Kidney glomerular epithelial cell (primary cell): ENCODE data around the gene ZC3H7A.
"Not testable (repeated sequence)": the region's sequence is repeated elsewhere in the genome, so short reads cannot be mapped to it uniquely, and the experiment has no call there.

ENCODE experiments used
- DNase-seq: peaks from one replicate; lab custom pipeline; 2025; lab: John Stamatoyannopoulos, UW

ZC3H7A gene

DNA sequence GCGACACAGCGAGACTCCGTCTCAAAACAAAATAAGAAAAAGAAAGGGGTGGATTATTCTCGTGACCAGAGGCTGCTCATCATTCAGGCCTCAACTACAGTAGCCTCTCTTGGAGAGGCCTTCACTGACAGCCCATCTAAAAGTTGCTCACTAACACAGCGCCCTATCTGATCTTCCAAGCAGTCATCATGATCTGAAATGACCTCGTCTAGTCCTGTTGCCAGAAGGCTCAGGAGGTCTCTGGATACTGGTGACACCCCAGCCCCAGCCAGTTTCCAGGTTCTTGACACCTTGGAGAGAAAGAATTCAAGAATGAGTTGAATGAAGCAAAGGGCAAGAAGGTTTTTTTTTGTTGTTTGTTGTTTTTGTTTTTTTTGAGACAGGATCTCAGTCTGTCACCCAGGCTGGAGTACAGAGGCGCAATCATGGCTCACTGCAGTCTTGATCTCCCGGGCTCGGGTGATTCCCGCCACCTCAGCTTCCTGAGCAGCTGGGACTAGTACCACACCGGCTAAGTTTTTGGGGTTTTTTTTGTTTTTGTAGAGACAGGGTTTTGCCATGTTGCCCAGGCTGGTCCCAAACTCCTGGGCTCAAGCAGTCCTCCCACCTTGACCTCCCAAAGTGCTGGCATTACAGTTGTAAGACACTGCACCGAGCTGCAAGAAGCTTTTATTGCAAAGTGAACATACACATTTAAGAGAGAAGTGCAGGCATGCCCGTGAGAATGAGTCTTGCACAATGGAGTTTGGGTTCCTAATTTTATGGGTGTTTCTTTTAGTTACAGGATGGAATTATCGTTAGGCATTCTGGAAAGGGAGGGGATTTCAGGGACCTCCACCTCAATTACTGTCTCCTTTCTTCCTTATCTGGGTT lies 2.7 kb upstream of the ZC3H7A start:
- DNase-seq, result no peak

DNA sequence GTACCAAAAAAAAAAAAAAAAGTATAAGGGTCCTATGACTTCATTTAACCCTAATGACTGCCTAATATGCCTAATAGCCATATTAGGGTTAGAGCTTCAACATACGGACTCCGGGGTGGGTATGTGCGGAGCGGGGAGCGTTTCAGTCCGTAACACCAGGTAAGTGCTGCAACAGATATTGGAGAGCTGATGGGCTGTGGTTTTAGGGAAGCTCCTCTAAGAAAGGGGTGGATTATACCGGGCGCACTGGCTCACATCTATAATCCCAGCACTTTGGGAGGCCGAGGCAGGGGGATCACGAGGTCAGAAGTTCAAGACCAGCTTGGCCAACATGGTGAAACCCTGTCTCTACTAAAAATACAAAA lies 1.9 kb upstream of the ZC3H7A start:
- no peak for DNase-seq

DNA sequence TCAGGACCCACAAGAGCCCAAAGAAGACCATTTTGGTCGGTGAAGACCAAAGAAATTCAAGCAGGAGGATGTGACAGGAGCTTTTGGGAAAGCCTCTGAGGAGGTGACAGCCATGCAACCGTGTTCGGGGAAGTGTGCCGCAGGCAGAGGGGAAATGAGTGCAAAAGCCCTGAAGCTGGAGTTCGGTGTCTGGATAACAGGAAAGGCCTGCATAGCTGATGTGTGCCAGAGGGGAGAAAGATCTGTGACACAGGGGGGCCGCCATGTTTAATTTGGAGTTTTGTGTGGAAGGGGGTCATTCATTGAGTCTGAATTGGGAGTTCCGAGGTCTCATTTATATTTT lies 870 bp upstream of the ZC3H7A start:
- no peak for DNase-seq

DNA sequence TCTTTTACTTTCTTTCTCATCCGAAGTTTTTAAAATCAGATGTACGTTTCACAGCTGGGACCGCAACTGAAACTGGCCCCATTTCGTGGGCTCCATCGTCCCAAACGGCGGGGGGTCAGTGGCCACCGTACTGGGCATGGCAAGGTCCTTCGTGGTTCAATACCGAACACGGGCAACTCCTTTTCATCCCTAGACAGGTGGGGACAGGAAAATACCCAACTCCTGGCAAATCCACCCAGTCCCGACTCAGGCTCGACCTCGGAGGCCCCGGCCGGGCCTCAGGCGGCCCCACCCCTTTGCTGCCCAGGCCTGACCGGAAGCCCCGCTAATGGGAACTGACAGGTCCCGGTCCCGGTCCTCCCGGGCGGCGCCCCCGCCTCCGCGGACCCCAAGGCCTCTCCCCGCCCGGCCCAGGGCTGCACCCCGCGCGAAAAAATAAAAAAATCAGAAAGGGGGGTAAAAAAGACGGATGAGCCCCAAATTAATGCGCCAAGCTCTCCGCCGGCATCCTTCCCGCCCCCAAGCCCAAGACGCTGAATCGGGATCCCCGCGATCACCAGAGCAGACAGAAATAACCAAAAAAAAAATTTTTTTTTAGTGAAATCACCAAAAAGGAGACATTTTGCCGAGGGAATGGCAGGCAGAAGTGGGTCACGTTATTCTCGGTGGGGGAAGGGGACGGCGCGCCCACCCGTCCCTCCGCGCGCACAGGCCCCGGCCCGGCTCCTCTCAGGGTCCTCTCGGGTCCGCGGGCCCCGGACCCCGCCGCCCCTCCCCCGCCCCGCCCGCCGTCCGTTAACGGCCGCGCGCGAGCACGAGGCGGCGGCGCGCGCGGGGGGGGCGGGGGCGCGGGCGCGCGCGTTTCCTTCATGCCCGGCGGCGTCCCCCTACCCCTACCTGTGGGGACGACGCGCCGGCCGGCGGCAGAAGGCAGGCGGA lies 562 bp downstream of the ZC3H7A start:
- peak; percentile 29 for DNase-seq

DNA sequence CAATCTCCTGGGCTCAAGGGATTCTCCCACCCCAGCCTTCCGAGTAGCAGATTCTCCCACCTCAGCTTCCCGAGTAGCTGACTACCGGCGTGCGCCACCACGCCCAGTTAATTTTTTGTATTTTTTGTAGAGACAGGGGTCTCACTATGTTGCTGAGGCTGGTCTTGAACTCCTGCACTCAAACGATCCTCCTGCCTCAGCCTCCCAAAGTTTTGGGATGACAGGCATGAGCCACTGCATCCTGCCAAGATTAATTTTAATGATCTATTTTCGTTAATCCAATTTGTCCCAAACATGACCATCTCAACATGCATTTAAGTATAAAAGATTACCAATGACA lies 1.2 kb downstream of the ZC3H7A start:
- no peak for DNase-seq

DNA sequence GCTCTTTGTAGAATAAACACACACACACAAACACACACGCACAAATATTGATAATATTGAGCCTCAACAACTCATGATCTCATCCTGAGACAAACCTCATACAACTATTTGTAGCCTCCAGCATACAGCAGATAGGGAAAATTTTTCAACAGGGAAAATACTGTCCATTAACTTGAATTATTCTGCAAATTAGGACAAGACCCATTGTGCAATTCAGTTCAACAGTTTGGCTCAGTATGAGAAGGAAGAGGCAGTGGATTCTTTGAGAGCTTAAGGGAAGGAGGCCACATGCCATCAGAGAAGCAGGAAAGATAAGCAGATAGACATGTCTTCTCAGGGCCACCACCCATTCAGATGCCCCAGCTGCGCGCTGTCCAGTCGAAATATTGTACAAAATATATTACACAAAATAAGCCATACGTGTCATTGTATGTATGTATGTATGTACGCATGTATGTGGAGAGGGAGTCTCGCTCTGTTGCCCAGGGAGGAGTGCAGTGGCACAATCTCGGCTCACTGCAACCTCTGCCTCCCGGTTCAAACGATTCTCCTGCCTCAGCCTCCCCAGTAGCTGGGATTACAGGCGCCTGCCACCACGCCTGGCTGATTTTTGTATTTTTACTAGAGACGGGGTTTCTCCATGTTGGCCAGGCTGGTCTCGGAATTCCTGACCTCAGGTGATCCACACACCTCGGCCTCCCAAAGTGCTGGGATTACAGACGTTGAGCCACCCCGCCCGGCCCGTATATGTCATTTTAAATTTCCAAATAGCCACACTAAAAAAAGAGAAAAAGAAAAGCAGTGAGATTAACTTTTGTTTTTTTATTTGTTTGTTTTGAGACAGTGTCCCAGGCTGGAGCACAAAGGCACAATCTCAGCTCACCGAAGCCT lies 1.8 kb downstream of the ZC3H7A start:
- DNase-seq, result no peak

DNA sequence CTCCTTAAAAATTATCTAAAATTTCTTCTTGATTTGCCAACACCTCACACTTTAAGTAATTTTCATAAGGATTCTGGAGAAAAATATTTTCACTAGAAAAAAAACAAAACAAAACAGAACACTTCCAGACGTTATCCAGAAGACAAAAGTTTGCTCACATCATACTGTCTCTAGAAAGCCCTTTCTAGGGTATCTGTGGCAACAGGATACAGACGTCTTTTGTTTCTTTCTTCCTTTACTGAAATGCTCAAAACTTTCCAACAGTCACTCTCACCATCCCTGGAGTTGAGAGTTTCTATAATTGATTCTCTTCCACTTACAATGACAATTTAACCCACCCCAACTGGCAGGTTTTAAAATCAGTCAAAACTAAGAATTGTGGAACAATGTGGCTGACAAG lies 2.6 kb downstream of the ZC3H7A start:
- DNase-seq, result no peak

DNA sequence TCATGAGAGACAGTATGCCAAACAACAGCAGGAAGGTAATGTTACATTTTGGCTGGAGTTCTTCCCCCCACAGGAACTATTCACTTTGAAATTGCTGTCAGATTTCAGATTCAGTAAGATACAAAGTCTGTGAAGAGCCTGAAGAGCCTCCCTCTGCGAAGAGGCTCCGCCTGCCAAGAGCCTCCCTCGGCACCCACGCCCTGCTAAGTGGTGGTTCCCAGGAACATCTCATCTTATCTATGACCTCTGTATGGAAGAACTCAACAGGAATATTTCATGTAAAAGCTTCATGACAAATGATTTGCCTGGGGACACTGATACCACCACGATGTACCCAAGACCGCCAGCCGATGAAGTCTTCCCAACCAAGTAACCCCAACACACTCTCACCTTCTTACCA lies 3.2 kb downstream of the ZC3H7A start:
- peak; percentile 1 for DNase-seq

DNA sequence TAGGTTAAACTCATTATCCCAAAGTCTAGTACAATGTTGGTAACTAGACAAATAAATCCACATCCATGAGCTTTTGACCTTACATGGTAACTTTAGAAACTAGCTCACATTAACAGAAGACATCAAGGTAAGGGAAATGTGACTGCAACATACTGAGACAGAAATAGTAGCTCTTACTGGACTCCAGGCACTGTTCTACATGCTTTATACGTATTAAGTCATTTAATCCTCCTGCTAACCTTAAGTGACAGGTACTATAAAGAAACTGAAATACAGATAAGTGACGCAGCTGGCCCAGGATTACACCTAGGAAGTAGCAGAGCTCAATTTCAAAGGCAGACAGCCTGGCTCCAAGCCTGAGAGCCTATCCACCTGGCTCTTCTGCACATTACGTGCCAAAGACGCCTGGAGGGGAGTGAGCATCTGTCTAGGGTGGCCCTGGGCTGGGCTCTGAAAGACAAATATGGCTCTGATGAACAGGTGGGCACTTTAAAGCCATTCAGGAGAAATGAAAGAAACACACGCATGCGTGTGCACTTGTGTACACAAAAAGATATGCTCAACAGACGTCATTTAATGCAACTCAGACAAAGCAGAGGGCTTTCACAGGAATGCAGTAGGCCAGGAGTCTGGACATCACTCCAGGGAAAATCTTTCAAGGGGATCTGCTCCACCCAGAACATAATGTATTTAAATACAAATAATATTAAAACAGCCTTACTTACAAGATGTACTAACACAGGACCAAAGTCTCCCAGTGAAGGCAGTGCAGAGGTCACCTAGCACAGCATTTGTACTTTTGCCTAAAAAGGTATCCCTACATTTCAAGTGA lies 4.4 kb downstream of the ZC3H7A start:
- no peak for DNase-seq

DNA sequence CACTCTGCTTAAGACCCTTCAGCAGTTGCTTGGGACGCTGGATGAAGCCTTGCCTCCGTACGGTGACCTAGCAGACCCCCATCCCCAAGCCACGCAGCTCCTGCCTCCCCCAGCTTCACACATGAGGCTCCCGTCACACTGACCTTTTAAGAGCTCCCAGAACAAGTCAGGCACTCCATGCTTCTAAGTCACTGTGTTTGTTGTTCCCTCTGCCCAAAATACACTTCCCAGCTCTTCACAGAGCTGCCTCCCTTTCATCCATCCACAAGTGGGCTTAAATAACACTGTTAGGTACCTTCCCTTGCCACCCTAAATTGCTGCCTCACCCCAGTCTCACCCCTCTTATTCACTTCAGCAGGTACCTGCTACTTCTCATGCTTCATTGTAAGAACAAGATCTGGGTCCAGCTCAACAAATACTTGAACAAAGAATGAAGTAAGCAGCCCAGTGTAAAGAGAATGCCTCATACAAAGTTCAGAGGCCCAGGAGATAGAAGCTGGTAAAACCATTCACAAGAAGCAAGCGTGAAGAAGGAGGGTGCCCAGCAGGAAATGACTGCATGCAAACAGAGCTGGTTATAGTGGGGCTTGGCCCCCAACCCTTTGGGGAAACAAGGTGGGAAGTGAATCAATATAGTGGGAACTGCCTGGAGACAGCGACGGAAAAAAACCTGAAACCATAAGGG lies 5.8 kb downstream of the ZC3H7A start:
- DNase-seq, result no peak

DNA sequence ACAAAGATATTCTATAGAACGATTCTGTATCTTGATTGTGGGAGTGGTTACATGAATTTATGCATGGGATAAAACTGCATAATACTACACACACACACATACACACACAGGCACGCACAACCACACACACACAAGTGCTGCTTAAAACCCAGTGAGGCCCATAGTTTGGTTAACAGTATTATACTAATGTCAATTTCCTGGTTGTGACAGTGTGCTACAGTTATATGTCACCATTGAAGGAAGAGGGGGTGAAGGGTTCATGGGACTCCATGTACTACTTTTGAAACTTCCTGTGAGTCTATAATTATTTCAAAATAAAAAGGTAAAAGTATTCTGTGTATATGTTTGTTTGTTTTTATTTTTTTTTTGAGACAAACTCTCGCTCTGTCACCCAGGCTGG lies 8.1 kb downstream of the ZC3H7A start:
- no peak for DNase-seq

DNA sequence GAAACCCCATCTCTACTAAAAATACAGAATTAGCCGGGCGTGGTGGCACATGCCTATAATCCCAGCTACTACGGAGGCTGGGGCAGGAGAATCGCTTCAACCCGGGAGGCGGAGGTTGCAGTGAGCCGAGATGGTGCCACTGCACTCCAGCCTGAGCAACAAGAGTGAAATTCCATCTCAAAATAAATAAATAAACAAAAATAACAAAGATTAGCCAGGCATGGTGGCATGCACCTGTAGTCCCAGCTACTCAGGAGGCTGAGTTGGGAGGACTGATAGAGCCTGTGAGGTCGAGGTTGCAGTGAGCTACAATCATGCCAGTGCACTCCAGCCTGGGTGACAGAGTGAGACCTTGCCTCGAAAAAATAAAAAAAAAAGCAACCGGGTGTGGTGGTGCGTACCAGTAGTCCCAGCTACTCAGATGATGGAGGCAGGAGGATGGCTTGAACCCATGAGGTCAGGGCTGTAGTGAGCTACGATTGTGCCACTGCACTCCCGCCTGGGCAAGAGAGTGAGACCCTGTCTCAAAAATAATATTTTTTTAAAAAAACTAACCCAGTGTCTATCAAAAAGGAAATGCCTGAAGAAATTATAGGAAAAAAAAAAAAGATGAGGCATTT lies 12.0 kb downstream of the ZC3H7A start:
- not testable (repeated sequence) for DNase-seq

DNA sequence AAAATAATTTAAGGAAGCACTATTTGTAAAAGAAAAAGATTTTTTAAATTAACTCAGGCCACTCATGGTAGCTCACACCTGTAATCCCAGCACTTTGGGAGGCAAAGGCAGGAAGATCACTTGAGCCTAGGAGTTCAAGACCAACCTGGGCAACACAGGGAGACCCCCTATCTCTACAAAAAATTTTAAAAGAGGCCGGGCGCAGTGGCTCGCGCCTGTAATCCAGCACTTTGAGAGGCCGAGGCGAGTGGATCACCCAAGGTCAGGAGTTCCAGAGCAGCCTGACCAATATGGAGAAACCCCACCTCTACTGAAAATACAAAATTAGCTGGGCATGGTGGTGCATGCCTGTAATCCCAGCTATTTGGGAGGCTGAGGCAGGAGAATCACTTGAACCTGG lies 12.7 kb downstream of the ZC3H7A start:
- DNase-seq, result not testable (repeated sequence)

DNA sequence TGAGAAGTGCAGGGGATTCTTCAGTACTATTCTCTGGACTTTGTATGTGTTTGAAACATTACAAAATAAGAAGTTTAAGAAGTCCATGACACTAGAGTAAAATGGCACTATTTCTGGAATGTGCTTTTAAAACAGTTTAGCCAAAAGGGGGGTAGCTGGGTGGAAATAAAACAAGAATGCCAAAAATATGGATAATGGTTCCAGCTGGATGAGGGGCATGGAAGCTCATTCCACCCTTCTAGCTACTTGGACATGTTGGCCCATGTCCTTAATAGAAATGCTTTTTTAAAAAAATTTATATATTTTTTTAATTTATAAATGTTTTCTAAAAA lies 13.1 kb downstream of the ZC3H7A start:
- DNase-seq, result no peak

DNA sequence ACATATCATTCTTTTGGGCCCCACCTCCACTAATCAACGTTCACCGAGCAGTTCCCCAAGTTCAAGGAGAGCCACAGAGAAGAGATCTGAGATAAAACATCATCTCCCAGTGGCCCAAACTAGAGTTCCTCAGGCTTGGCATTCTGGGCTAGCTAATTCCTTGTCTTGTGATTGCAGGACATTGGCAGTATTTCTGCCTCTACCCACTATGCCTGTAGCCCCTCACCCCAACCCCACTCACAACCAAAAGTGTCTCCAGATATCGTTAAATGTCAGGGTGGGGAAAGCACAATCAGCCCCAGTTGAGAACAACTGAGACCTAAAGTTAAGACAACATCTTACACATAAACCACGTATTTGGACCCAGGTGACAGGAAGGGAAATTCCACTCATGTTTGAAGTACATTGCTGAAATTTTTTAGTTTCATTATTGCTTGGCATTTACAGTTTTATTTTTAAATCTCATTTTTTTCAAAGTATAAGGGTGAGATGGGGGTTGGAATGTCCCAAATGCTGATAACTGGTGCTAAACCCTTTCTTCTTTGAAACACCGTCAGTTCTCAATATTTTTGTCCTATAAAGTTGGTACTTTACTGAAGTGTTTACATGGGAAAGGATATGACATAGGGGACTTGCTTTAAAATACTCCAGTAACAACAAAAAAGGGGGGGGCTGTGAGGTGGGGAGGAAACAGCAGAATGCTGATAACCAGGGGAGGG lies 13.6 kb downstream of the ZC3H7A start:
- peak; percentile 71 for DNase-seq

DNA sequence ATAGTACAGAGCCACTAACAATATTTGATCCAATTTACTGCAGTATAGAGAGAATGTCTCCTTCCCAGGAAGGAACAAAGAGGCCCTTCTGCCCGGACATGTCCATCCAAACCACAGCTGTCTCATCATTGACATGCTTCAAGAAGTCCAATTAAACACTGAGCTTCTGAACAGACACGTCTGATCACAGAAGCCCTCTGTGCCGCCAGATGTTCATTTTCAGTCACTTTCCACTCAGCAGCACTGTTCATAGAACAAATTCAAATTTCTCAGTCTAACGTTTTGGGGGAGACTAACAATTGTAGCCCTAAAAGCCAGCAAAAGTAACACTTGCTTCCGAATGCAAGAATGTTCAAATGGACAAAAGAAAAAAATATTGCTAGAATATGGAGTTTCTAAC lies 15.3 kb downstream of the ZC3H7A start:
- peak; percentile 32 for DNase-seq

DNA sequence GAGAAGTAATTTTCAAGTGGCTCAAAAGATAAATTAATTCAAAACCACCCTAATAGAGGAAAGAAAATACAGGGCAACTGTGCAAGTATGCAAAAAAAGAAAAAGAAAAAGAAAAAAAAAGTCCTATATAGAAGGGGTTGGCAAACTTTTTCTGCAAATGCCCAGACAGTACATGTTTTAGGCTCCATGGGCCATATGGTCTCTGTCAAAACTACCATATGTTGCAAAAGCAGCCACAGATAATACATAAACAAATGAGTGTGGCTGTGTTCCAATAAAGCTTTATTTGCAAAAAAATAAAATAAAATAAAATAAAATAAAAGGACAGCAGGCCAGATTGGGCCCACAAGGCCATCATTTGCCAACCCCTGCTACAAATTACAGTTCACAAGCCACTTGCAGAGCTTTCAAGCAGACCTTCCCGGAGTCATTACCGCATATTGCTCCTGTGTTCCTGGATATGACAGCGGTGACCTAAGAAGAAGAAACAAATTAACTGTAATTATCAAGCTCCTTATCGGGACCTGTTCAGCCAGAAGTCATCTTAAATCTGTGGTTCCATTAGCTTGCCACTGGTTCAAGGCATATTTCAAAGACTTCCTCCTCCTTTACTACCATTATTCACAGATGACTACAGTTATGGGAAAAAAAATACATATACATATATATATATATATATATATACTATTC lies 15.9 kb downstream of the ZC3H7A start:
- no peak for DNase-seq

DNA sequence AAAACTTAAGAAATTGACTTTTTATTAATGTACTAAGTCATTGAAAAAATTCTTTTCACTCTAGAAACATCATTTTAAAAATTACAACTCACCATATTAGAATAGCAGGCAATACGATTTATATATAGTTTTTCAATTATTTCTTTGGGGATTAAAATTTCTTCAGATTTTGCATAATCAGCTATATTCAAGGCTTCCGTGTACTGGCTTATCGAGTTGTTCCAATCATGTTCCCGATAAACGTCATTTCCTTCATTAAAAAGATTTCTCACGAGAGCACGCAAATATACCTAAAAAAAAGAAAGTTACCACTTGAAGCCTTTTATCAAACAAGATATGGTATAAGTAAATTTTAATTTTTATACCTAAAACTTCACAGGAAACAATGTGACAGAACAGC lies 18.0 kb downstream of the ZC3H7A start:
- no peak for DNase-seq

DNA sequence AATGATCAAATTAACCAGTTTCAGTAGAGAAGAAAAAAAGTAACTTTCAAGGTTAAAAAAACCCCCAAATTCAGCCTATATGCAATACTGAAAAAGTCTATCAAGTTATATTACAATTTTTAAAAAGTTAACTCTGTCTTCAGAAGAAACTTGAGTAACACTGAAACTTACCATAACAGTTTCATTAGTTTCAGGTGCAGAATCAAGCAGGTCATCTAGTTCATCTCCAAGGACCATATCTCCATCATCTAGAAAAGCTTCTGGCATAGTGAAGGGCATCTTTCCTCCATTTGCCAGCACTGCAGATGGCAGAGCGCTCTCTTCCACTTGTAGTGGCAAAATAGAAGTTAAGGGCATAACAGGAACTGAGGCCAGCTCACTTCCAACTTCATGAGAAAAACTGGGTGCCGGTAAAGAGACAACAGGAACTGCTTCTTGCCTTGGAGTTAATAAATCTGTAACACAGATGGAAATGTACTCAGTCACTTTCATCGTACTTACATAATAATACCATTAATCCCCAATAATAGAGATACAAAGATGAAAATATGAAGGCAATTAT lies 22.9 kb downstream of the ZC3H7A start:
- no peak for DNase-seq
